GM23338 (cell line): Measurements from ENCODE around the gene BCLAF3. TPM values are rescaled to one million over a fixed set of nuclear protein-coding genes. Genes with fewer than 3 reads are reported as not detected.

ENCODE experiments used
- ATAC-seq: fragments of 200-7000 bp; cut with Tn5 transposase; 3 replicates; pipeline ENCODE4 v1.9.1; 2020
- DNase-seq: peaks from one replicate; pipeline ENCODE4 v3.0.0-alpha.2; 2015; ENCODE audit warnings: low spot score
- H2AFZ ChIP-seq: fragments of 200-600 bp; sonication (generic); 2 replicates; pipeline ENCODE4 v1.8.0; 2016; ENCODE audit warnings: antibody characterized with exemption, mild to moderate bottlenecking, moderate library complexity
- H3F3A ChIP-seq: fragments of 200-600 bp; sonication (generic); replicated peaks from 2 replicates; pipeline ENCODE4 v1.8.0; 2017; ENCODE audit warnings: antibody characterized with exemption, mixed run types, low read depth
- H3K27ac ChIP-seq: fragments of 200-600 bp; sonication (generic); 2 replicates; pipeline ENCODE4 v1.6.1; 2016; ENCODE audit warnings: low read depth
- H3K27me3 ChIP-seq: fragments of 200-600 bp; sonication (generic); 2 replicates; pipeline ENCODE4 v1.8.0; 2016; ENCODE audit warnings: mild to moderate bottlenecking, mixed run types, moderate library complexity; ENCODE audit not compliant: insufficient read depth
- H3K36me3 ChIP-seq: fragments of 200-600 bp; sonication (generic); 2 replicates; pipeline ENCODE4 v1.8.0; 2016; ENCODE audit warnings: mild to moderate bottlenecking; ENCODE audit not compliant: insufficient read depth
- H3K4me1 ChIP-seq: fragments of 200-600 bp; sonication (generic); 2 replicates; pipeline ENCODE4 v1.8.0; 2016; ENCODE audit warnings: mild to moderate bottlenecking, moderate library complexity; ENCODE audit not compliant: insufficient read depth
- H3K4me2 ChIP-seq: fragments of 200-600 bp; sonication (generic); 2 replicates; pipeline ENCODE4 v1.7.1; 2017; ENCODE audit warnings: mixed run types
- H3K4me3 ChIP-seq: fragments of 200-600 bp; sonication (generic); 2 replicates; pipeline ENCODE4 v1.6.1; 2016; ENCODE audit warnings: mixed run types
- H3K79me2 ChIP-seq: fragments of 200-600 bp; sonication (generic); replicated peaks from 2 replicates; pipeline ENCODE4 v1.8.0; 2017; ENCODE audit warnings: mild to moderate bottlenecking; ENCODE audit not compliant: insufficient read depth
- H3K9me2 ChIP-seq: fragments of 200-600 bp; sonication (generic); 2 replicates; pipeline ENCODE4 v1.8.0; 2017; ENCODE audit not compliant: insufficient read depth
- H4K20me1 ChIP-seq: fragments of 200-600 bp; sonication (generic); replicated peaks from 2 replicates; pipeline ENCODE4 v1.8.0; 2017; ENCODE audit warnings: mild to moderate bottlenecking; ENCODE audit not compliant: insufficient read depth
- H3K27ac Mint-ChIP-seq: 2 replicates; pipeline ENCODE4 v1.8.0; 2020; ENCODE audit warnings: inconsistent platforms, mild to moderate bottlenecking, moderate library complexity, mixed read lengths
- H3K27me3 Mint-ChIP-seq: 3 replicates; pipeline ENCODE4 v1.8.0; 2022; ENCODE audit warnings: low read depth, mild to moderate bottlenecking, moderate library complexity, mixed read lengths, inconsistent platforms; ENCODE audit not compliant: insufficient read depth, poor library complexity
- H3K36me3 Mint-ChIP-seq: 3 replicates; pipeline ENCODE4 v1.8.0; 2021; ENCODE audit warnings: low read depth, mild to moderate bottlenecking, inconsistent platforms, moderate library complexity, mixed read lengths
- H3K4me1 Mint-ChIP-seq: 3 replicates; pipeline ENCODE4 v1.8.0; 2020; ENCODE audit warnings: mild to moderate bottlenecking, inconsistent platforms, mixed read lengths
- H3K4me3 Mint-ChIP-seq: 3 replicates; pipeline ENCODE4 v1.8.0; 2021; ENCODE audit warnings: moderate library complexity, mild to moderate bottlenecking, inconsistent platforms, mixed read lengths
- H3K9me3 Mint-ChIP-seq: 3 replicates; pipeline ENCODE4 v1.8.0; 2020; ENCODE audit warnings: moderate library complexity, mild to moderate bottlenecking, inconsistent platforms, mixed read lengths
- CREB1 ChIP-seq: fragments of 250-450 bp; sonication (Bioruptor Pico); IDR thresholded peaks from 2 replicates; pipeline ENCODE4 v1.5.0; 2020; ENCODE audit warnings: low read depth, mild to moderate bottlenecking, moderate library complexity
- EZH2 ChIP-seq: fragments of 200-600 bp; sonication (generic); IDR thresholded peaks from one replicate; pipeline ENCODE4 v1.8.0; 2017; ENCODE audit warnings: antibody characterized with exemption, mild to moderate bottlenecking, low read depth; ENCODE audit not compliant: unreplicated experiment
- EZH2phosphoT487 ChIP-seq: fragments of 200-600 bp; sonication (generic); IDR thresholded peaks from one replicate; pipeline ENCODE4 v1.8.1; 2018; ENCODE audit warnings: antibody characterized with exemption; ENCODE audit not compliant: unreplicated experiment
- JUNB ChIP-seq: IDR thresholded peaks from one replicate; pipeline ENCODE4 v1.6.1; 2016; ENCODE audit warnings: antibody characterized with exemption; ENCODE audit not compliant: unreplicated experiment
- polyA plus RNA-seq: library from polyadenylated mRNA; unstranded; fragments of >200 nt; fragmentation: Nextera tagmentation; extraction: Ambion mirVana; gene quantifications from 2 replicates; pipeline ENCODE4 v1.2.1, GENCODE V29; 2016
- total RNA-seq: library from RNA; depleted of rRNA; stranded (reverse); fragments of >200 nt; shearing (Covaris generic); gene quantifications from 2 replicates; pipeline ENCODE4 v1.2.3, GENCODE V29; 2014
- TF ChIP-seq, protein P1 (sequence below), 2 experiments: fragments of 200-600 bp in 1 of 2; sonication (generic) in 1 of 2; conservative IDR thresholded peaks; 2 replicates each; pipeline versions ENCODE4 v1.5.1 to v1.6.1; 2016 to 2017; ENCODE audit warnings: antibody characterized with exemption in 2 of 2, low read depth in 2 of 2, mild to moderate bottlenecking in 2 of 2, moderate library complexity in 1 of 2
- TF ChIP-seq, protein P2 (sequence below): fragments of 250-450 bp; sonication (Bioruptor Pico); IDR thresholded peaks from 2 replicates; pipeline ENCODE4 v1.5.0; 2020; ENCODE audit warnings: mild to moderate bottlenecking, moderate library complexity

BCLAF3 gene
- total and polyA plus RNA-seq, 2 experiments from 2014 or later, result 6.5 to 9.3 TPM

DNA sequence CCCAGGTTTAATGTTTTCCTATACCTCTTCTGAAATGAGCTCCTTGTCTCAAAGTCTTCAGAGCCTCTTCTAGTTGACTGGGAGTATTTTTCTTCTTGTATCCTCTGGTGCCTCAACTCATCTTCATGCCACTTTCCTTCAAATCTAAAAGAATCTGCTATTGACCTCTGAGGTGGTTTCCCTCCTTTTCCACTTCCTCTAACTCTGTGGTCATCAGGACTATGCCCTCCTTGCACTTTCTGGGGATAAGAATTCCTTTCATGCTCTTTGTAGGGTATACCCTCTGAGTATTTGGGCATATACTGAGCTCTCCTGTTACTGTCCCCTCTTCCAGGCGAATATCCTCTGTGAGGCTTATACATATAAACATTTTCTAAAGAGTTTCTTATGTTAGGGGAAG lies 24.8 kb downstream of the BCLAF3 start:
- 0 out of 3 replicates have a peak, but pooled peaks cover under 1% of the 10 kb centered on the region for H3K4me1 Mint-ChIP-seq
- no peaks in the 10 kb centered on the region for H3K4me1 ChIP-seq
- no peaks in the 10 kb centered on the region for H3K9me3 Mint-ChIP-seq
- no peak overlapping the region for H3K4me3 ChIP-seq
- H3F3A ChIP-seq, result no peaks in the 10 kb centered on the region
- H3K9me2 ChIP-seq, result no peaks in the 10 kb centered on the region
- TF ChIP-seq EZH2phosphoT487 (no peak), JUNB (no peak), CREB1 (no peak), EZH2 (no peak)
- TF ChIP-seq, protein P1, sequence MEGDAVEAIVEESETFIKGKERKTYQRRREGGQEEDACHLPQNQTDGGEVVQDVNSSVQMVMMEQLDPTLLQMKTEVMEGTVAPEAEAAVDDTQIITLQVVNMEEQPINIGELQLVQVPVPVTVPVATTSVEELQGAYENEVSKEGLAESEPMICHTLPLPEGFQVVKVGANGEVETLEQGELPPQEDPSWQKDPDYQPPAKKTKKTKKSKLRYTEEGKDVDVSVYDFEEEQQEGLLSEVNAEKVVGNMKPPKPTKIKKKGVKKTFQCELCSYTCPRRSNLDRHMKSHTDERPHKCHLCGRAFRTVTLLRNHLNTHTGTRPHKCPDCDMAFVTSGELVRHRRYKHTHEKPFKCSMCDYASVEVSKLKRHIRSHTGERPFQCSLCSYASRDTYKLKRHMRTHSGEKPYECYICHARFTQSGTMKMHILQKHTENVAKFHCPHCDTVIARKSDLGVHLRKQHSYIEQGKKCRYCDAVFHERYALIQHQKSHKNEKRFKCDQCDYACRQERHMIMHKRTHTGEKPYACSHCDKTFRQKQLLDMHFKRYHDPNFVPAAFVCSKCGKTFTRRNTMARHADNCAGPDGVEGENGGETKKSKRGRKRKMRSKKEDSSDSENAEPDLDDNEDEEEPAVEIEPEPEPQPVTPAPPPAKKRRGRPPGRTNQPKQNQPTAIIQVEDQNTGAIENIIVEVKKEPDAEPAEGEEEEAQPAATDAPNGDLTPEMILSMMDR (conservative IDR thresholded peaks at IDR 0.05; ENCODE audit: low read depth in 2 of 2), result no peak
- TF ChIP-seq, protein P2, sequence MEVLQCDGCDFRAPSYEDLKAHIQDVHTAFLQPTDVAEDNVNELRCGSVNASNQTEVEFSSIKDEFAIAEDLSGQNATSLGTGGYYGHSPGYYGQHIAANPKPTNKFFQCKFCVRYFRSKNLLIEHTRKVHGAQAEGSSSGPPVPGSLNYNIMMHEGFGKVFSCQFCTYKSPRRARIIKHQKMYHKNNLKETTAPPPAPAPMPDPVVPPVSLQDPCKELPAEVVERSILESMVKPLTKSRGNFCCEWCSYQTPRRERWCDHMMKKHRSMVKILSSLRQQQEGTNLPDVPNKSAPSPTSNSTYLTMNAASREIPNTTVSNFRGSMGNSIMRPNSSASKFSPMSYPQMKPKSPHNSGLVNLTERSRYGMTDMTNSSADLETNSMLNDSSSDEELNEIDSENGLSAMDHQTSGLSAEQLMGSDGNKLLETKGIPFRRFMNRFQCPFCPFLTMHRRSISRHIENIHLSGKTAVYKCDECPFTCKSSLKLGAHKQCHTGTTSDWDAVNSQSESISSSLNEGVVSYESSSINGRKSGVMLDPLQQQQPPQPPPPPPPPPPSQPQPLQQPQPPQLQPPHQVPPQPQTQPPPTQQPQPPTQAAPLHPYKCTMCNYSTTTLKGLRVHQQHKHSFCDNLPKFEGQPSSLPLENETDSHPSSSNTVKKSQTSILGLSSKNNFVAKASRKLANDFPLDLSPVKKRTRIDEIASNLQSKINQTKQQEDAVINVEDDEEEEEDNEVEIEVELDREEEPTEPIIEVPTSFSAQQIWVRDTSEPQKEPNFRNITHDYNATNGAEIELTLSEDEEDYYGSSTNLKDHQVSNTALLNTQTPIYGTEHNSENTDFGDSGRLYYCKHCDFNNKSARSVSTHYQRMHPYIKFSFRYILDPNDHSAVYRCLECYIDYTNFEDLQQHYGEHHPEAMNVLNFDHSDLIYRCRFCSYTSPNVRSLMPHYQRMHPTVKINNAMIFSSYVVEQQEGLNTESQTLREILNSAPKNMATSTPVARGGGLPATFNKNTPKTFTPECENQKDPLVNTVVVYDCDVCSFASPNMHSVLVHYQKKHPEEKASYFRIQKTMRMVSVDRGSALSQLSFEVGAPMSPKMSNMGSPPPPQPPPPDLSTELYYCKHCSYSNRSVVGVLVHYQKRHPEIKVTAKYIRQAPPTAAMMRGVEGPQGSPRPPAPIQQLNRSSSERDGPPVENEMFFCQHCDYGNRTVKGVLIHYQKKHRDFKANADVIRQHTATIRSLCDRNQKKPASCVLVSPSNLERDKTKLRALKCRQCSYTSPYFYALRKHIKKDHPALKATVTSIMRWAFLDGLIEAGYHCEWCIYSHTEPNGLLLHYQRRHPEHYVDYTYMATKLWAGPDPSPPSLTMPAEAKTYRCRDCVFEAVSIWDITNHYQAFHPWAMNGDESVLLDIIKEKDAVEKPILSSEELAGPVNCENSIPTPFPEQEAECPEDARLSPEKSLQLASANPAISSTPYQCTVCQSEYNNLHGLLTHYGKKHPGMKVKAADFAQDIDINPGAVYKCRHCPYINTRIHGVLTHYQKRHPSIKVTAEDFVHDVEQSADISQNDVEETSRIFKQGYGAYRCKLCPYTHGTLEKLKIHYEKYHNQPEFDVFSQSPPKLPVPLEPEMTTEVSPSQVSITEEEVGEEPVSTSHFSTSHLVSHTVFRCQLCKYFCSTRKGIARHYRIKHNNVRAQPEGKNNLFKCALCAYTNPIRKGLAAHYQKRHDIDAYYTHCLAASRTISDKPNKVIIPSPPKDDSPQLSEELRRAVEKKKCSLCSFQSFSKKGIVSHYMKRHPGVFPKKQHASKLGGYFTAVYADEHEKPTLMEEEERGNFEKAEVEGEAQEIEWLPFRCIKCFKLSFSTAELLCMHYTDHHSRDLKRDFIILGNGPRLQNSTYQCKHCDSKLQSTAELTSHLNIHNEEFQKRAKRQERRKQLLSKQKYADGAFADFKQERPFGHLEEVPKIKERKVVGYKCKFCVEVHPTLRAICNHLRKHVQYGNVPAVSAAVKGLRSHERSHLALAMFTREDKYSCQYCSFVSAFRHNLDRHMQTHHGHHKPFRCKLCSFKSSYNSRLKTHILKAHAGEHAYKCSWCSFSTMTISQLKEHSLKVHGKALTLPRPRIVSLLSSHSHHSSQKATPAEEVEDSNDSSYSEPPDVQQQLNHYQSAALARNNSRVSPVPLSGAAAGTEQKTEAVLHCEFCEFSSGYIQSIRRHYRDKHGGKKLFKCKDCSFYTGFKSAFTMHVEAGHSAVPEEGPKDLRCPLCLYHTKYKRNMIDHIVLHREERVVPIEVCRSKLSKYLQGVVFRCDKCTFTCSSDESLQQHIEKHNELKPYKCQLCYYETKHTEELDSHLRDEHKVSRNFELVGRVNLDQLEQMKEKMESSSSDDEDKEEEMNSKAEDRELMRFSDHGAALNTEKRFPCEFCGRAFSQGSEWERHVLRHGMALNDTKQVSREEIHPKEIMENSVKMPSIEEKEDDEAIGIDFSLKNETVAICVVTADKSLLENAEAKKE (CRISPR knock-in tag), result no peak
- H3K27ac ChIP-seq, result no peak overlapping the region
- no peak overlapping the region for H3K4me2 ChIP-seq
- H4K20me1 ChIP-seq, result no peaks in the 10 kb centered on the region; the same call in 1 of the 2 replicates
- peaks cover 10% of the 10 kb centered on the region; the same call in 2 of the 3 replicates for H3K36me3 Mint-ChIP-seq
- no peaks in the 10 kb centered on the region for H3K27me3 Mint-ChIP-seq
- H3K36me3 ChIP-seq, result 0 out of 2 replicates have a peak, but pooled peaks cover 5% of the 10 kb centered on the region
- H3K4me3 Mint-ChIP-seq, result no peak overlapping the region
- no peaks in the 10 kb centered on the region for H3K79me2 ChIP-seq
- no peak for ATAC-seq
- no peaks in the 10 kb centered on the region for H3K27me3 ChIP-seq
- H2AFZ ChIP-seq, result no peak overlapping the region
- H3K27ac Mint-ChIP-seq, result no peak overlapping the region
- no peak for DNase-seq
